Hematopoietic multipotent progenitor cell treated with erythropoietin and hydrocortisone succinate and interleukin-3 and kit ligand, for 17 days (in vitro differentiated cells): ENCODE results near the gene FOSL1.
"Not testable (repeated sequence)": the region's sequence is repeated elsewhere in the genome, so short reads cannot be mapped to it uniquely, and the experiment has no call there.

Experiments
- DNase-seq: peaks from one replicate; pipeline ENCODE4 v3.0.0-alpha.2; 2015; ENCODE audit warnings: low spot score

FOSL1 gene

DNA sequence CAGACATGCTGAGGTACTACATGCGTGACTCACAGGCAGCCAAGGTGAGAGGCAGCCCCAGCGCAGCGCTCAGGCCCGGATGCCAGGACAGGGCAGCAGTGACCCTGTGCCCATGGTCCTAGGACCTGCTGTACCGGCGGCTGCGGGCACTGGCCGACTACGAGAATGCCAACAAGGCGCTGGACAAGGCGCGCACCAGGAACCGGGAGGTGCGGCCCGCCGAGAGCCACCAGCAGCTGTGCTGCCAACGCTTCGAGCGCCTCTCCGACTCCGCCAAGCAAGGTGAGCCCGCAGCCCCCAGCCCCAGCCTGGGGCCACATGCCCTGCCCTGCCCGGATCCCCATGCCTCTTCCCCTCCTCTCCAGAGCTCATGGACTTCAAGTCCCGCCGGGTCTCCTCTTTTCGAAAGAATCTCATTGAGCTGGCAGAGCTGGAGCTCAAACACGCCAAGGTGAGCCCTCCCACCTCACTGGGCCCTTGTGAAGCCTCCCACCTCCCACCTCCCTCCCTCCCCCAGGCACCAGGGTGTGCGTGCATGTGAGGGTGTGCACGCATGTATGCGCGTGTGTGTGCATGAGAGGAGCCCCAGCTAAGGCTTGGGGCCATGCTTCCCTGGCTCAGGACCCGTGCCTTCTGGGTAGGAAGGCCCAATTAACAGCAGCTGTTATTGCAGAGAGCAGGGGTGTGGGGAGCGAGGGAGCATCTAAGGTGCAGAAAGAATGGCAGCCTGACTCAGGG, 47.5 kb downstream of the FOSL1 start:
- DNase-seq: no peak

DNA sequence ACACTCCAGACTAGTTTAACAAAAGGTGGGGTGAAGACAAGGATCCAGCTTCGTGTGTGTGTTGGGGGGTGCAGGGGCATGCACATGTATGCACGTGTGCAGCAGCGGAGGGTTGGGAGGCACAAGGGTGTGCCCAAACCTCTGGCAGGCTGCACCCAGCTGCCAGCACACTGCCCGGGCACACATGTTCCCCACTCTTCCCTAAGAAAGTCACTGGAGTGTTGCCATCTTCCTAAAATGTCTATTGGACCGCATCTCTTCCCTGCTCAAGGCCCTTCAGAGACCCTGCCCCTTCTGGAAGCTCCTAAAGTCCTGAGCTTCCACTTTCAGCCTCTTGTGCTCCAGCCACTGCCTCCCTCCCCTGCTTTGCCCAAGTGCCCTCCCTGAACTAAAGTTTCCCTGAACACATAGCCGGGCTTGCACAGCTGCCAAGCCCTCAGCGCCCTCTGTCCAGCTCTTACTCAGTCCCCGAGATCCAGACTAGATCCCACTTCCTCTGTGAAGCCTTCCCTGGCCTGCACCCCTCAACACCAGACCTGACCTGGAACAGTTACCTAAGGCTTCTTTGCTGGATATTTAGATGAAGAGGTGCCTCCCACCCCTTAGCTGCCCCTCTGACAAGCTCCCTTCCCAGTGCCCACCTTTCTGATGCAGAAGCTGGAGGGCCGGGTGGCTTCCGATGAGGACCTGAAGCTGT, 48.2 kb downstream of the FOSL1 start:
- no peak for DNase-seq

DNA sequence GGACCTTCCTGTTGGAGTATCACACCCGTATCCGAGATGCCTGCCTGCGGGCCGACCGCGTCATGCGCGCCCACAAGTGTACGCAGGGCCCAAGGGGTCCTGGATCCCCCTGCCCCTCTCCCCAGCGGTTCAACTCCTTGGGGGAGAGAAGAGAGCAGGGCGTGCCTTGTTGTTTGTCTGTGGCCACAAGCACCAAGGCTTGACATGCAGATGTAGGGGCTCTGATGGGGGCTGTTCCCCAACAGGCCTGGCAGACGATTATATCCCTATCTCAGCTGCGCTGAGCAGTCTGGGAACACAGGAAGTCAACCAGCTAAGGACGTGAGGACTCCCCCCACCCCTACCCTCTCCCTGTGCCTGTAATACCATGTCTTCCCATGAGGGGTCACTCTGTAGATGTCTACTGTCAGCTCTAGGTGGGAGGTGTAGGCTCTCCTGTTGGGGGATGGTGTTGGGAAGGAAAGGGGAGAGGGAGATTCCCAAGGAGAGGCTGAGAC, 49.1 kb downstream of the FOSL1 start:
- DNase-seq: no peak

DNA sequence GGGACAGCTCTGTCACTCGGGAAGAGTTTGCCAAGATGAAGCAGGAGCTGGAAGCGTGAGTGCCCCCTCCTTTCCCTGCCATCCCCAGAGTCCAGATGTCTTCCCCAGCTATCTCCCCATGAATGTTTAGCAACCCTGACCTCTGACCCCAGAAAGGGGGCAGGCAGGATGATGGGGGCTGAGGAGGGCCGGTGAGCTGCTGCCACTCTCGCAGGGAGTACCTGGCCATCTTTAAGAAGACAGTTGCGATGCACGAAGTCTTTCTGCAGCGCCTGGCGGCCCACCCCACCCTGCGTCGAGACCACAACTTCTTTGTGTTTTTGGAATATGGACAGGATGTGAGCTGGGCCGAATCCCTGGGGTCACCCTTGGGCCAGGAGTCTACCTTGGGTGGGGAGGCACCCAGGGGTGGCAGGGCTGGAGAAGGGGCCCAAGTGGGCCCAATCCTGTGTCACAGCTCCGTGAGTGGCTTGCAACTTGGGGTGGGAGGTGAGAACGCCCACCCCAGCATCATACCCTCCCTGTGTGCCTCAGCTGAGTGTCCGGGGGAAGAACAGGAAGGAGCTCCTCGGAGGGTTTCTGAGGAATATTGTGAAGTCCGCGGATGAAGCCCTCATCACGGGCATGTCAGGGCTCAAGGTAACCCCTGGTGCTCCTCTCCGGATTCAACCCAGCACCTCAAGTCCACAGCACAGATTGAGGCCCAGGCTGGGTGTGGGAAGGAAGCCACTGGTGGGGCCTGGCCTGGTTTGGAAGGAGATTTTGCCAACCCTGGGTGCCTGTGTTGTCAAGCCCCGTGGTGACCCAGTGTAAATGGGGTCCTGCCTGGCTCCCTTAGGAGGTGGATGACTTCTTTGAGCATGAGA, 49.7 kb downstream of the FOSL1 start:
- DNase-seq: no peak

DNA sequence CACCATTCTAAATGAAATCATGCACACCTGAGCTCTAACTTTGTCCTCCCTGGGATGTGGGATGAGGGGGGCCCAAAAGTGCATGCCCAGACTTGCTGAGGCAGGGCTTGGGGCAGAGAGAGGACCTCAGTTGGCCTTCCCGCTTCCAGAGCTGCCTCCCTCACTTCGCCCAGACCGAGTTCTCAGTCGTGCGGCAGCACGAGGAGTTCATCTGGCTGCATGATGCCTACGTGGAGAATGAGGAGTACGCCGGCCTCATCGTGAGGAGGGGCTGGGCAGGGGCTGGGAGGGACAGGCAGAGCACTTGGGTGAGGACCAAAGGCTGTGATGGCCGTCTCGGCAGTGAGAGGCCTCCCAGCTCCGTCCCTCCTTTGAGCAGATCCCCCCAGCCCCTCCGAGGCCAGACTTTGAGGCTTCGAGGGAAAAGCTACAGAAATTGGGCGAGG, 50.4 kb downstream of the FOSL1 start:
- DNase-seq: no peak

DNA sequence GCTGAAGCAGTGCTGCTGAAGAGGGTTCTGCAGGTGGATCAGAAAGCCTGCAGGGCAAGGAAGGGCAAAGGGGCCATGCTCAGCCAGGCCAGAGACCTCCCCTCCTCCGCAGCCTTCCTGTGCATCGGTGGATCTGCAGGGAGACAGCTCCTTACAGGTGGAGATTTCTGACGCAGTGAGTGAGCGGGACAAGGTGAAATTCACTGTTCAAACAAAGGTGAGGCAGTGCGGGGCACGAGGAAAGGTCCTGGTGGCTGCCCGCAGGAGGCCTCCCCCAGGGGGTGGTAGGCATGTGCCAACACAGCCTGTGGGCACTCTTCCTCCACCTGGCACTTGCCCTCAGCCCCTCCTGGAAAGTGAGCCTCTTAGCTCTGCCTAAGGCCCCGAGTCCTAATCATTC, 50.8 kb downstream of the FOSL1 start:
- DNase-seq: no peak

DNA sequence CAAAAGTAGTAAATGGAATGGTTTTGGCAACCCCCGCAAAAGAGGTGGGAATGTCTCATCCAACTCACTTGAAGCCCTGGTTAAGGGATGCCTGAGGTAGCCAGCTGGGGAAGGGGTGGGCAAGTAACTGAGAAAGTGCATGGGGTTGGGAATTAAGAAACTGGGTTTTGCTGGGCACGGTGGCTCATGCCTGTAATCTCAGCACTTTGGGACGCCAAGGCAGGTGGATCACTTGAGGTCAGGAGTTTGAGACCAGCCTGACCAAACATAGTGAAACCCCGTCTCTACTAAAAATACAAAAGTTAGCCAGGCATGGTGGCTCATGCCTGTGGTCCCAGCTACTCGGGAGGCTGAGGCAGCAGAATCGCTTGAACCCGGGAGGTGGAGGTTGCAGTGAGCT, 51.5 kb downstream of the FOSL1 start:
- not testable (repeated sequence) for DNase-seq

DNA sequence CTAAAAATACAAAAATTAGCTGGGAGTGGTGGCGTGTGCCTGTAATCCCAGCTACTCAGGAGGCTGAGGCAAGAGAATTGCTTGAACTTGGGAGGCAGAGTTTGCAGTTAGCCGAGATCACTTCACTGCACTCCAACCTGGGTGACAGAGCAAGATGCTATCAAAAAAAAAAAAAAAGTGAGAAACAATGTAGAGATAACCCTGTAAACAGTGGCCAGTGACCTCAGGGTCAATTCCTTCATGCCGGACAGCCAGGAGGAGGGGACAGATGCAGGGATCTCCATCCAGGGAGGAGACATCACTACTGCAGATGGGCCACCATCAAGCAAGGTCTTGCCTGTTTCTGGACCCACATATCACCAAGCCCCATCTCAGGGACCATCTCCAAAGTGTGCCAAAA, 52.4 kb downstream of the FOSL1 start:
- no peak for DNase-seq

DNA sequence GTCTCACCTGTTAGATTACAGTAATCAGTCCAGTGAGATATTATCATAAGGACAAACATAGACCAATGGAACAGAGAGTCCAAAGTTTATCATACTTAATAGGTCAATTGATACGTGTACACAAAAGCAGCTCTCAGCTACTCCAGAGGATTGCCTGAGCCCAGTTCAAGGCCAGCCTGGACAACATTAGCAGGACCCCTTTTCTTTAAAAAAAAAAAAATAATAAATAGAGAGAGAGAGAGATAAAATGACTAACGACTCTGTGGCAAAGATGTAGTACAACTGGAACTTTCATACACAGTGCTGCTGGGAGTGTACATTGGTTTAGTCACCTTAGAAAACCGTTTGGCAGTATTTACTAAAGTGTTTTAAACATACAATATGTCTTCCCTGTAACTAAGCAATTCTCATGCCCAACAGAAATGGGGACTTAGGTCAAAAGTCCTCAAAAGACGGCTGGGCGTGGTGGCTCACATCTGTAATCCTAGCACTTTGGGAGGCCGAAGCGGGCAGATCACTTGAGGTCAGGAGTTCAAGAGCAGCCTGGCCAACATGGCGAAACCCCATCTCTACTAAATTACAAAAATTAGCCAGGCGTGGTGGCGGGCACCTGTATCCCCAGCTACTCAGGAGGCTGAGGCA, 55.8 kb downstream of the FOSL1 start:
- no peak for DNase-seq

DNA sequence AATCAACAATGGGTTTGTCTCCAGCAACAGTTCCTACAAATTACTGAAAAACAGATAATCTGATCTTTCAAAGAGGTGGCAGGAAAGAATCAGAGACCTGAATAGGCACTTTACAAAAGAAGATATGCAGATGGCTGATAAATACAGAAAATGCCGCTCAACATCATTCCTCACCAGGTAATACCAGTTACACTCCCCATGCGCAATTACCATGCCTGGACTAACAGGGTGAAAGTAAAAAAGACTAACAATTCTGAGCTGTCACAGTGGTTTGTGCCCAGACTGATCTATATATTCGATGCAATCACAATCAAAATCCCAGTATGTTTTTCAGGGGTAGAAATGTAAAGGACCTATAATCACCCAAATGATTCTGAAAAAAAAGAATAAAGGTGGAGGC, 56.4 kb downstream of the FOSL1 start:
- no peak for DNase-seq

DNA sequence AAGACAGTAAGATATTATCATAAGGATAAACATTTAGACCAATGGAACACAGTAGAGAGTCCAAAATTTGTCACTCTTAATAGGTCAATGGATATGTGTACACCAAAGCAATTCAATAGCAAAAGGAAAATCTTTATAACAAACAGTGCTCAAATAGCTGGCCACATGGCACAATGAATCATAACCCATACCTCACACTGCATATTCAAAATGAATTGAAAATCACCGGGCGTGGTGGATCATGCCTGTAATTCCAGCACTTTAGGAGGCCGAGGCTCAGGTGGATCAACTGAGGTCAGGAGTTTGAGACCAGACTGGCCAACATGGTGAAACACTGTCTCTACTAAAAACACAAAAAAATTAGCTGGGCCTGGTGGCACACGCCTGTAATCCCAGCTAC, 58.0 kb downstream of the FOSL1 start:
- DNase-seq: no peak
